ENCODE measurements around the gene RIN3. TPM values are rescaled to one million over a fixed set of nuclear protein-coding genes. Genes with fewer than 3 reads are reported as not detected.

The RIN3 gene
- total RNA-seq, 1 experiment from 2014 or later: 4.8 TPM

- no peaks in the 10 kb centered on the region for H3F3A ChIP-seq (ENCODE audit: low read length, unreplicated experiment)
- no peak for DNase-seq
- ChIA-PET CTCF (no interaction called here), POLR2A (ENCODE audit: unreplicated experiment) (no interaction called here)
- H3K4me3 ChIP-seq (ENCODE audit: low read length): no peak overlapping the region
- no peaks in the 10 kb centered on the region for H3K9me3 ChIP-seq (ENCODE audit: low read length)
- no peaks in the 10 kb centered on the region for H3K27me3 ChIP-seq (ENCODE audit: low read length)
- no peak overlapping the region for H3K27ac ChIP-seq (ENCODE audit: low read length)
- no peaks in the 10 kb centered on the region for H3K36me3 ChIP-seq (ENCODE audit: low read depth, low read length)
- no peaks in the 10 kb centered on the region for H3K79me2 ChIP-seq (ENCODE audit: low read length)
- intact Hi-C loops (cut with micrococcal nuclease): no loop called here
- no peaks in the 10 kb centered on the region for H3K4me1 ChIP-seq (ENCODE audit: insufficient read depth, low read length)
- no peak for ATAC-seq
- BruUV-seq (replicated peaks): no TSS peak
- H3K4me2 ChIP-seq (ENCODE audit: low read length): no peak overlapping the region
- H2AFZ ChIP-seq (ENCODE audit: low read length): no peak overlapping the region
- no peaks in the 10 kb centered on the region for H3K9me2 ChIP-seq (replicated peaks; ENCODE audit: low read length)
- TF ChIP-seq EZH2 (IDR thresholded peaks at IDR 0.05; ENCODE audit: low read length, unreplicated experiment) (no peak), CTCF (conservative IDR thresholded peaks at IDR 0.05; ENCODE audit: low read depth, low read length) (no peak), EZH2phosphoT487 (IDR thresholded peaks at IDR 0.05; ENCODE audit: borderline replicate concordance, low read length) (no peak)
- no peak overlapping the region for H3K9ac ChIP-seq (ENCODE audit: low read length)
- no peaks in the 10 kb centered on the region for H4K20me1 ChIP-seq (ENCODE audit: low read length)
Observed at GRCh38 chr14:92525322-92526095, 11.9 kb downstream of the RIN3 start.

DNA sequence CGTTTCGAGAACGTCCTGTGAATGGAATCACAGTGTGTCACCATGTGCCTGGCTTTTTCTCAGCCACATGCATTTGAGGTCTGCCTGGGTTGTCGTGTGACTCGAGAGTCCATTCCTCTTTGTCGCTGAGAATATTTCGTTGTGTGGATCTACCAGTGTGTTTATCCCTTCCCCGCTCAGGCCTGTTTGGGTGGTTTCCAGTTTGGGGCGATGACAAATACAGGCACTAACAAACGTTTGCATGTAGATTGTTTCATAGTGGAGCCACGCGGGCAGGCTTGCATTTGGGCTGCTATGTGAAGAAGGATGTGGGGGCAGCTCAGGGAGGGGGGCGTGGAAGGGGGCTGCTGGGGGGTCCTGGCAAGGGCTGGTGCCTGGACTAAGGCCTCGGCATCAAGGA lies 14.1 kb downstream of the RIN3 start:
- no TSS peak for BruUV-seq (replicated peaks)
- H3K4me2 ChIP-seq (ENCODE audit: low read length): no peak overlapping the region
- no peaks in the 10 kb centered on the region for H3K27me3 ChIP-seq (ENCODE audit: low read length)
- ATAC-seq: no peak
- no peaks in the 10 kb centered on the region for H3K9me2 ChIP-seq (replicated peaks; ENCODE audit: low read length)
- H3K27ac ChIP-seq (ENCODE audit: low read length): no peak overlapping the region
- H4K20me1 ChIP-seq (ENCODE audit: low read length): no peaks in the 10 kb centered on the region
- H3K9me3 ChIP-seq (ENCODE audit: low read length): no peaks in the 10 kb centered on the region
- no peak for DNase-seq
- H3K79me2 ChIP-seq (ENCODE audit: low read length): no peaks in the 10 kb centered on the region
- intact Hi-C loops (cut with micrococcal nuclease): no loop called here
- no peaks in the 10 kb centered on the region for H3K36me3 ChIP-seq (ENCODE audit: low read depth, low read length)
- no peak overlapping the region for H2AFZ ChIP-seq (ENCODE audit: low read length)
- no peak overlapping the region for H3K9ac ChIP-seq (ENCODE audit: low read length)
- H3K4me1 ChIP-seq (ENCODE audit: insufficient read depth, low read length): no peaks in the 10 kb centered on the region
- ChIA-PET POLR2A (ENCODE audit: unreplicated experiment) (no interaction called here), CTCF (no interaction called here)
- TF ChIP-seq CTCF (conservative IDR thresholded peaks at IDR 0.05; ENCODE audit: low read depth, low read length) (no peak), EZH2phosphoT487 (IDR thresholded peaks at IDR 0.05; ENCODE audit: borderline replicate concordance, low read length) (no peak), EZH2 (IDR thresholded peaks at IDR 0.05; ENCODE audit: low read length, unreplicated experiment) (no peak)
- no peaks in the 10 kb centered on the region for H3F3A ChIP-seq (ENCODE audit: low read length, unreplicated experiment)
- H3K4me3 ChIP-seq (ENCODE audit: low read length): no peak overlapping the region

- ATAC-seq: no peak
- intact Hi-C loops (cut with micrococcal nuclease): no loop called here
- Histone ChIP-seq H3K27ac (ENCODE audit: low read length) (no peak overlapping the region), H3K4me2 (ENCODE audit: low read length) (no peak overlapping the region), H3K9me2 (replicated peaks; ENCODE audit: low read length) (no peaks in the 10 kb centered on the region), H3K36me3 (ENCODE audit: low read depth, low read length) (no peaks in the 10 kb centered on the region), H3K9ac (ENCODE audit: low read length) (no peak overlapping the region), H2AFZ (ENCODE audit: low read length) (no peak overlapping the region), H3K4me1 (ENCODE audit: insufficient read depth, low read length) (no peaks in the 10 kb centered on the region), H4K20me1 (ENCODE audit: low read length) (no peaks in the 10 kb centered on the region), H3K9me3 (ENCODE audit: low read length) (no peaks in the 10 kb centered on the region), H3K79me2 (ENCODE audit: low read length) (no peaks in the 10 kb centered on the region), H3K4me3 (ENCODE audit: low read length) (no peak overlapping the region), H3K27me3 (ENCODE audit: low read length) (no peaks in the 10 kb centered on the region), H3F3A (ENCODE audit: low read length, unreplicated experiment) (no peaks in the 10 kb centered on the region)
- CTCF ChIA-PET: no interaction called here
- DNase-seq: no peak
- no peak for TF ChIP-seq CTCF (conservative IDR thresholded peaks at IDR 0.05; ENCODE audit: low read depth, low read length)
- TF ChIP-seq EZH2phosphoT487 (IDR thresholded peaks at IDR 0.05; ENCODE audit: borderline replicate concordance, low read length): no peak
- TF ChIP-seq EZH2 (IDR thresholded peaks at IDR 0.05; ENCODE audit: low read length, unreplicated experiment): no peak
- POLR2A ChIA-PET (ENCODE audit: unreplicated experiment): no interaction called here
- no TSS peak for BruUV-seq (replicated peaks)
Observed at GRCh38 chr14:92528486-92529100, 15.0 kb downstream of the RIN3 start.

Measured in PC-3 (cell line).